AG04450 (cell line): ENCODE data around the gene EDIL3. TPM values are rescaled to one million over a fixed set of nuclear protein-coding genes. Genes with fewer than 3 reads are reported as not detected.

Experiments used
- CTCF ChIA-PET: fragments of 300-600, 350-600 bp; formaldehyde crosslinking; extraction: SDS; loops from one replicate; lab custom pipeline; 2022; ENCODE audit warnings: antibody characterized with exemption, inconsistent platforms; lab: Charles Lee
- POLR2A ChIA-PET: fragments of 350-600 bp; formaldehyde crosslinking; extraction: SDS; loops from one replicate; lab custom pipeline; 2021; ENCODE audit warnings: antibody characterized with exemption, inconsistent platforms; lab: Yijun Ruan, JAX
- DNase-seq: peaks from one replicate; pipeline ENCODE4 v3.0.0-alpha.2; 2011; ENCODE audit warnings: low read depth, low spot score
- H3K27ac ChIP-seq: one replicate; pipeline ENCODE4 v1.5.1; 2012; ENCODE audit warnings: low read depth, low read length, control low read depth
- H3K27me3 ChIP-seq: one replicate; pipeline ENCODE4 v1.6.0; 2012; ENCODE audit warnings: low read length; ENCODE audit not compliant: control insufficient read depth, insufficient read depth
- H3K4me3 ChIP-seq: 2 replicates; pipeline ENCODE4 v1.5.1; 2011; ENCODE audit warnings: mild to moderate bottlenecking, low read depth, low read length, control low read depth
- H3K9me3 ChIP-seq: 2 replicates; pipeline ENCODE4 v1.5.1; 2012; ENCODE audit warnings: low read length; ENCODE audit not compliant: control insufficient read depth, insufficient read depth
- CTCF ChIP-seq: IDR thresholded peaks from 2 replicates; pipeline ENCODE4 v1.5.1; 2011; ENCODE audit warnings: low read depth, low read length, control low read depth, inconsistent platforms
- polyA plus RNA-seq: library from polyadenylated mRNA; depleted of rRNA; stranded (reverse); fragments of >200 nt; gene quantifications from 2 replicates; pipeline ENCODE4 v1.2.3, GENCODE V29; 2011

The EDIL3 gene
- polyA plus RNA-seq, 1 experiment = 61.9 TPM

- POLR2A ChIA-PET = interaction anchor here (0.5 to 0.6 kb wide), 2 partner anchors 23 to 75 kb away, joined by 3 to 4 read pairs; no protein-coding TSS in a partner anchor
- Histone ChIP-seq H3K27me3 (no peaks in the 10 kb centered on the region), H3K27ac (no peak overlapping the region), H3K4me3 (no peak overlapping the region), H3K9me3 (no peaks in the 10 kb centered on the region)
- no peak for DNase-seq
- CTCF ChIA-PET = interaction anchor here (0.6 to 5.5 kb wide), 3 partner anchors 13 to 196 kb away, joined by 3 to 47 read pairs (median 3); no protein-coding TSS in a partner anchor
- no peak for TF ChIP-seq CTCF
Observed at GRCh38 chr5:83914199-83914598, 470.5 kb downstream of the EDIL3 start.

GRCh38 chr5:83913593-83913992 is 471.1 kb downstream of the EDIL3 start:
- POLR2A ChIA-PET = no interaction called here
- no peak overlapping the region for H3K4me3 ChIP-seq
- CTCF ChIA-PET = interaction anchor here (1.2 to 5.5 kb wide), 2 partner anchors 13 to 15 kb away, joined by 3 to 47 read pairs; no protein-coding TSS in a partner anchor
- H3K27me3 ChIP-seq = no peaks in the 10 kb centered on the region
- DNase-seq = no peak
- no peak for TF ChIP-seq CTCF
- no peaks in the 10 kb centered on the region for H3K9me3 ChIP-seq
- no peak overlapping the region for H3K27ac ChIP-seq

- no peak overlapping the region for H3K27ac ChIP-seq
Observed at GRCh38 chr5:83911367-83911919, 473.2 kb downstream of the EDIL3 start.

GRCh38 chr5:83900306-83900705 is 484.4 kb downstream of the EDIL3 start:
- ChIA-PET POLR2A (no interaction called here), CTCF (interaction anchor here (1.0 kb wide), 1 partner anchor 188 kb away, joined by 3 read pairs; no protein-coding TSS in a partner anchor)
- H3K4me3 ChIP-seq = no peak overlapping the region
- H3K27ac ChIP-seq = no peak overlapping the region
- TF ChIP-seq CTCF = no peak
- no peaks in the 10 kb centered on the region for H3K9me3 ChIP-seq
- H3K27me3 ChIP-seq = no peaks in the 10 kb centered on the region
- DNase-seq = no peak

More at GRCh38 chr5:83911367-83911919, 473.2 kb downstream of the EDIL3 start:
- DNase-seq = no peak
- H3K27me3 ChIP-seq = no peaks in the 10 kb centered on the region
- no peak overlapping the region for H3K4me3 ChIP-seq
- CTCF ChIA-PET = interaction anchor here (1.0 kb wide), 1 partner anchor 15 kb away, joined by 5 read pairs; no protein-coding TSS in a partner anchor
- no peak for TF ChIP-seq CTCF
- no peaks in the 10 kb centered on the region for H3K9me3 ChIP-seq
- POLR2A ChIA-PET = no interaction called here

- ChIA-PET CTCF (interaction anchor here (0.6 to 1.9 kb wide), 3 partner anchors 14 to 187 kb away, joined by 3 to 8 read pairs (median 3); no protein-coding TSS in a partner anchor), POLR2A (no interaction called here)
- H3K27me3 ChIP-seq = no peaks in the 10 kb centered on the region
- H3K9me3 ChIP-seq = no peaks in the 10 kb centered on the region
- H3K27ac ChIP-seq = no peak overlapping the region
- no peak for DNase-seq
- H3K4me3 ChIP-seq = no peak overlapping the region
- no peak for TF ChIP-seq CTCF
Observed at GRCh38 chr5:83899326-83899970, 485.2 kb downstream of the EDIL3 start.
